ENCODE results near the gene DUOXA2.

DNA sequence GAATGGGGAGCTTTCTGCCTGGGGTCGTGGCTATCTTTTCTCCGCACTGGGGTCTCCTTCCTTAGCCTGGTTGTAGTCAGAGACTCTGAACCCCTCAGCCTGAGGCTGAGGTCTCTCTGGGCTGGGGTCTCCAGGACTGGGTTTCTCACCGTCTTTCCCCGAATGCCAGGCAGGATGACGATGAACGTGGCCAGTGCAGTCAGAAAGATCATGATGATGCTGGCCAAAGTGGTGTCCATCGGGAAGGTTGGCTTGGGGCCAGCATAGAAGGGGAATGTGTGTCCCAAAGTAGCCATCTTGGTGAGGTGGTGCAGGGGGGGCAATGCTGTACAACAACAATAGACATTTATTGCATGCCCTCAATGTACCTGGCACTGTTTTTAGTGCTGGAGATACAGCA, 8.6 kb downstream of the DUOXA2 start:
- TF ChIP-seq, protein P1, sequence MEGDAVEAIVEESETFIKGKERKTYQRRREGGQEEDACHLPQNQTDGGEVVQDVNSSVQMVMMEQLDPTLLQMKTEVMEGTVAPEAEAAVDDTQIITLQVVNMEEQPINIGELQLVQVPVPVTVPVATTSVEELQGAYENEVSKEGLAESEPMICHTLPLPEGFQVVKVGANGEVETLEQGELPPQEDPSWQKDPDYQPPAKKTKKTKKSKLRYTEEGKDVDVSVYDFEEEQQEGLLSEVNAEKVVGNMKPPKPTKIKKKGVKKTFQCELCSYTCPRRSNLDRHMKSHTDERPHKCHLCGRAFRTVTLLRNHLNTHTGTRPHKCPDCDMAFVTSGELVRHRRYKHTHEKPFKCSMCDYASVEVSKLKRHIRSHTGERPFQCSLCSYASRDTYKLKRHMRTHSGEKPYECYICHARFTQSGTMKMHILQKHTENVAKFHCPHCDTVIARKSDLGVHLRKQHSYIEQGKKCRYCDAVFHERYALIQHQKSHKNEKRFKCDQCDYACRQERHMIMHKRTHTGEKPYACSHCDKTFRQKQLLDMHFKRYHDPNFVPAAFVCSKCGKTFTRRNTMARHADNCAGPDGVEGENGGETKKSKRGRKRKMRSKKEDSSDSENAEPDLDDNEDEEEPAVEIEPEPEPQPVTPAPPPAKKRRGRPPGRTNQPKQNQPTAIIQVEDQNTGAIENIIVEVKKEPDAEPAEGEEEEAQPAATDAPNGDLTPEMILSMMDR (IDR thresholded peaks at IDR 0.05), result no peak
- no peak for TF ChIP-seq POLR2A (IDR thresholded peaks at IDR 0.05)

All from thyroid gland (tissue), 4 donors.